ENCODE measurements around the gene BTNL8. TPM values are rescaled to one million over a fixed set of nuclear protein-coding genes. Genes with fewer than 3 reads are reported as not detected.

Gene BTNL8
- total RNA-seq, 1 donor from 2014 or later, result not detected

- no peak for FAIRE-seq
- H3K36me3 Mint-ChIP-seq (ENCODE audit: low read depth, unreplicated experiment), result no peaks in the 10 kb centered on the region
Measured at GRCh38 chr5:180977852-180978251, 78.9 kb downstream of the BTNL8 start.

GRCh38 chr5:180982008-180982741, 83.2 kb downstream of the BTNL8 start:
- Histone ChIP-seq H3K9me3 (ENCODE audit: insufficient read depth, low read depth, low read length) (peaks cover 2% of the 10 kb centered on the region), H3K4me2 (ENCODE audit: low read length) (no peak overlapping the region), H3K4me1 (ENCODE audit: insufficient read depth, low read length) (no peaks in the 10 kb centered on the region), H2AFZ (ENCODE audit: low read depth, low read length) (no peak overlapping the region), H3K27me3 (ENCODE audit: insufficient read depth, low read length) (no peaks in the 10 kb centered on the region), H3K9ac (ENCODE audit: low read length) (no peak overlapping the region), H3K27ac (ENCODE audit: low read depth, low read length) (no peak overlapping the region), H3K4me3 (ENCODE audit: insufficient read depth, low read depth, low read length) (no peak overlapping the region), H3K36me3 (ENCODE audit: insufficient read depth, low read length) (no peaks in the 10 kb centered on the region), H3K79me2 (ENCODE audit: insufficient read depth, low read length) (no peaks in the 10 kb centered on the region), H4K20me1 (ENCODE audit: insufficient read depth, low read length) (no peaks in the 10 kb centered on the region)
- H3K27me3 Mint-ChIP-seq (ENCODE audit: low read depth, unreplicated experiment), result no peaks in the 10 kb centered on the region
- DNase-seq (ENCODE audit: low read depth), result no peak
- no peaks in the 10 kb centered on the region for H3K36me3 Mint-ChIP-seq (ENCODE audit: low read depth, unreplicated experiment)
- H3K4me1 Mint-ChIP-seq (ENCODE audit: low read depth, unreplicated experiment), result no peaks in the 10 kb centered on the region
- no peaks in the 10 kb centered on the region for H3K9me3 Mint-ChIP-seq (ENCODE audit: unreplicated experiment)
- no peak for FAIRE-seq
- H3K4me3 Mint-ChIP-seq (ENCODE audit: unreplicated experiment), result no peak overlapping the region
- no peak for TF ChIP-seq EZH2 (IDR thresholded peaks at IDR 0.05; ENCODE audit: insufficient read depth, low read length)
- TF ChIP-seq CTCF (IDR thresholded peaks at IDR 0.05; ENCODE audit: insufficient read depth, low read depth, low read length), result no peak
- H3K27ac Mint-ChIP-seq (ENCODE audit: unreplicated experiment), result no peak overlapping the region

More at GRCh38 chr5:180977852-180978251, 78.9 kb downstream of the BTNL8 start:
- H3K36me3 ChIP-seq (ENCODE audit: insufficient read depth, low read length), result no peaks in the 10 kb centered on the region
- no peak for DNase-seq (ENCODE audit: low read depth)
- H2AFZ ChIP-seq (ENCODE audit: low read depth, low read length), result no peak overlapping the region
- H3K4me1 ChIP-seq (ENCODE audit: insufficient read depth, low read length), result no peaks in the 10 kb centered on the region
- TF ChIP-seq EZH2 (IDR thresholded peaks at IDR 0.05; ENCODE audit: insufficient read depth, low read length), result no peak
- no peak for TF ChIP-seq CTCF (IDR thresholded peaks at IDR 0.05; ENCODE audit: insufficient read depth, low read depth, low read length)
- H4K20me1 ChIP-seq (ENCODE audit: insufficient read depth, low read length), result no peaks in the 10 kb centered on the region
- H3K27me3 Mint-ChIP-seq (ENCODE audit: low read depth, unreplicated experiment), result no peaks in the 10 kb centered on the region
- H3K27ac Mint-ChIP-seq (ENCODE audit: unreplicated experiment), result no peak overlapping the region
- no peak overlapping the region for H3K4me2 ChIP-seq (ENCODE audit: low read length)
- no peaks in the 10 kb centered on the region for H3K9me3 Mint-ChIP-seq (ENCODE audit: unreplicated experiment)
- H3K79me2 ChIP-seq (ENCODE audit: insufficient read depth, low read length), result no peaks in the 10 kb centered on the region
- H3K27me3 ChIP-seq (ENCODE audit: insufficient read depth, low read length), result no peaks in the 10 kb centered on the region
- no peak overlapping the region for H3K4me3 ChIP-seq (ENCODE audit: insufficient read depth, low read depth, low read length)
- no peak overlapping the region for H3K9ac ChIP-seq (ENCODE audit: low read length)
- no peak overlapping the region for H3K27ac ChIP-seq (ENCODE audit: low read depth, low read length)
- no peak overlapping the region for H3K4me3 Mint-ChIP-seq (ENCODE audit: unreplicated experiment)
- H3K9me3 ChIP-seq (ENCODE audit: insufficient read depth, low read depth, low read length), result peaks cover 2% of the 10 kb centered on the region
- H3K4me1 Mint-ChIP-seq (ENCODE audit: low read depth, unreplicated experiment), result no peaks in the 10 kb centered on the region

GRCh38 chr5:180988016-180988415, 89.1 kb downstream of the BTNL8 start:
- H3K36me3 ChIP-seq (ENCODE audit: insufficient read depth, low read length), result no peaks in the 10 kb centered on the region
- H3K27ac Mint-ChIP-seq (ENCODE audit: unreplicated experiment), result no peak overlapping the region
- no peaks in the 10 kb centered on the region for H4K20me1 ChIP-seq (ENCODE audit: insufficient read depth, low read length)
- H3K9me3 Mint-ChIP-seq (ENCODE audit: unreplicated experiment), result no peaks in the 10 kb centered on the region
- peaks cover 4% of the 10 kb centered on the region for H3K9me3 ChIP-seq (ENCODE audit: insufficient read depth, low read depth, low read length)
- H3K4me3 ChIP-seq (ENCODE audit: insufficient read depth, low read depth, low read length), result no peak overlapping the region
- no peak overlapping the region for H3K9ac ChIP-seq (ENCODE audit: low read length)
- TF ChIP-seq EZH2 (IDR thresholded peaks at IDR 0.05; ENCODE audit: insufficient read depth, low read length) (no peak), CTCF (IDR thresholded peaks at IDR 0.05; ENCODE audit: insufficient read depth, low read depth, low read length) (no peak)
- no peak overlapping the region for H3K4me3 Mint-ChIP-seq (ENCODE audit: unreplicated experiment)
- no peaks in the 10 kb centered on the region for H3K27me3 ChIP-seq (ENCODE audit: insufficient read depth, low read length)
- no peak for FAIRE-seq
- H2AFZ ChIP-seq (ENCODE audit: low read depth, low read length), result no peak overlapping the region
- H3K36me3 Mint-ChIP-seq (ENCODE audit: low read depth, unreplicated experiment), result no peaks in the 10 kb centered on the region
- no peak overlapping the region for H3K27ac ChIP-seq (ENCODE audit: low read depth, low read length)
- no peaks in the 10 kb centered on the region for H3K79me2 ChIP-seq (ENCODE audit: insufficient read depth, low read length)
- no peaks in the 10 kb centered on the region for H3K27me3 Mint-ChIP-seq (ENCODE audit: low read depth, unreplicated experiment)
- DNase-seq (ENCODE audit: low read depth), result no peak
- H3K4me2 ChIP-seq (ENCODE audit: low read length), result no peak overlapping the region
- no peaks in the 10 kb centered on the region for H3K4me1 ChIP-seq (ENCODE audit: insufficient read depth, low read length)
- no peaks in the 10 kb centered on the region for H3K4me1 Mint-ChIP-seq (ENCODE audit: low read depth, unreplicated experiment)
